Umbilical cord (tissue), 2 donors: ENCODE results near the gene MS4A6E. TPM values are rescaled to one million over a fixed set of nuclear protein-coding genes. Genes with fewer than 3 reads are reported as not detected.

Experiments
- DNase-seq: peaks from one replicate; pipeline ENCODE4 v3.0.0-alpha.2; 2015; ENCODE audit warnings: low spot score
- total RNA-seq: library from RNA; depleted of rRNA; stranded (reverse); fragments of >200 nt; gene quantifications from one replicate; pipeline ENCODE4 v1.2.3, GENCODE V29; 2014; ENCODE audit warnings: low replicate concordance; ENCODE audit not compliant: insufficient read depth

The MS4A6E gene
- total RNA-seq, 1 donor from 2014 or later, result not detected

- DNase-seq, result no peak
These were observed 48.3 kb downstream of the MS4A6E start for GRCh38 chr11:60375316-60375715.

GRCh38 chr11:60376601-60377000 is 49.5 kb downstream of the MS4A6E start:
- no peak for DNase-seq

GRCh38 chr11:60377401-60378136 is 50.5 kb downstream of the MS4A6E start:
- DNase-seq, result peak; percentile 58

GRCh38 chr11:60378354-60378753 is 51.3 kb downstream of the MS4A6E start, which contains the start of gene MS4A7:
TSS of gene MS4A7 (plus strand) at chr11:60378532. CDS start at chr11:60383142, 4,610 bp downstream.
- peak; percentile 40 for DNase-seq

GRCh38 chr11:60389279-60389910 is 62.3 kb downstream of the MS4A6E start:
- DNase-seq, result peak; percentile 22

GRCh38 chr11:60390419-60390818 is 63.4 kb downstream of the MS4A6E start:
- DNase-seq, result no peak

Other genes starting within 250 kb of the MS4A6E start
- 7.0 TPM for gene MS4A2, start 238.6 kb upstream of the MS4A6E start, total RNA-seq
- 41.7 TPM for gene MS4A6A, start 144.2 kb upstream of the MS4A6E start, total RNA-seq
- gene MS4A4E, start 84.1 kb upstream of the MS4A6E start, total RNA-seq, result not detected
- gene MS4A4A, start 46.6 kb upstream of the MS4A6E start, total RNA-seq, result 11.6 TPM
- gene MS4A7, start 51.3 kb downstream of the MS4A6E start, total RNA-seq, result 14.9 TPM
- 2.4 TPM for gene MS4A14, start 69.2 kb downstream of the MS4A6E start, total RNA-seq
- not detected for gene MS4A5, start 102.3 kb downstream of the MS4A6E start, total RNA-seq
- gene MS4A1, start 128.6 kb downstream of the MS4A6E start, total RNA-seq, result 6.0 TPM
- gene MS4A12, start 165.5 kb downstream of the MS4A6E start, total RNA-seq, result not detected
- gene MS4A13, start 188.1 kb downstream of the MS4A6E start, total RNA-seq, result 2.2 TPM